ENCODE measurements around the gene ATAD5.
"Not testable (repeated sequence)": the region's sequence is repeated elsewhere in the genome, so short reads cannot be mapped to it uniquely, and the experiment has no call there.

DNA sequence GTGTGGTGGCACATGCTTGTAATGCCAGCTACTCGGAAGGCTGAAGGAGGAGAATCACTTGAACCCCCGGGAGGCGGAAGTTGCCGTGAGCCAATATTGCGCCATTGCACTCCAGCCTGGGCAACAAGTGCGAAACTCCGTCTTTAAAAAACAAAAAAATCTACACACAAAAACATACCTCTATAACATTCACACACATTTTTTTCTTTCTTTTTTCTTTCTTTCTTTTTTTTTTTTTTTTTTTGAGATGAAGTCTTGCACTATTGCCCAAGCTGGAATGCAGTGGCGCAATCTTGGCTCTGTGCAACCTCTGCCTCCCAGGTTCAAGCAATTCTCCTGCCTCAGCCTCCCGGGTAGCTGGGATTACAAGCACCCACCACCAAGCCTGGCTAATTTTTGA is 16.9 kb upstream of the ATAD5 start:
- TF ChIP-seq POLR2A (IDR thresholded peaks at IDR 0.05; ENCODE audit: low read depth, low read length); MXI1 (IDR thresholded peaks at IDR 0.05; ENCODE audit: borderline replicate concordance, low read depth, low read length); RAD21 (IDR thresholded peaks at IDR 0.05; ENCODE audit: low read length); FOS (IDR thresholded peaks at IDR 0.05; ENCODE audit: low read depth, low read length): not testable (repeated sequence)
- TF ChIP-seq, protein P1, sequence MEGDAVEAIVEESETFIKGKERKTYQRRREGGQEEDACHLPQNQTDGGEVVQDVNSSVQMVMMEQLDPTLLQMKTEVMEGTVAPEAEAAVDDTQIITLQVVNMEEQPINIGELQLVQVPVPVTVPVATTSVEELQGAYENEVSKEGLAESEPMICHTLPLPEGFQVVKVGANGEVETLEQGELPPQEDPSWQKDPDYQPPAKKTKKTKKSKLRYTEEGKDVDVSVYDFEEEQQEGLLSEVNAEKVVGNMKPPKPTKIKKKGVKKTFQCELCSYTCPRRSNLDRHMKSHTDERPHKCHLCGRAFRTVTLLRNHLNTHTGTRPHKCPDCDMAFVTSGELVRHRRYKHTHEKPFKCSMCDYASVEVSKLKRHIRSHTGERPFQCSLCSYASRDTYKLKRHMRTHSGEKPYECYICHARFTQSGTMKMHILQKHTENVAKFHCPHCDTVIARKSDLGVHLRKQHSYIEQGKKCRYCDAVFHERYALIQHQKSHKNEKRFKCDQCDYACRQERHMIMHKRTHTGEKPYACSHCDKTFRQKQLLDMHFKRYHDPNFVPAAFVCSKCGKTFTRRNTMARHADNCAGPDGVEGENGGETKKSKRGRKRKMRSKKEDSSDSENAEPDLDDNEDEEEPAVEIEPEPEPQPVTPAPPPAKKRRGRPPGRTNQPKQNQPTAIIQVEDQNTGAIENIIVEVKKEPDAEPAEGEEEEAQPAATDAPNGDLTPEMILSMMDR (conservative IDR thresholded peaks at IDR 0.05; ENCODE audit: low read depth, low read length), result not testable (repeated sequence)
- TF ChIP-seq, protein P2, sequence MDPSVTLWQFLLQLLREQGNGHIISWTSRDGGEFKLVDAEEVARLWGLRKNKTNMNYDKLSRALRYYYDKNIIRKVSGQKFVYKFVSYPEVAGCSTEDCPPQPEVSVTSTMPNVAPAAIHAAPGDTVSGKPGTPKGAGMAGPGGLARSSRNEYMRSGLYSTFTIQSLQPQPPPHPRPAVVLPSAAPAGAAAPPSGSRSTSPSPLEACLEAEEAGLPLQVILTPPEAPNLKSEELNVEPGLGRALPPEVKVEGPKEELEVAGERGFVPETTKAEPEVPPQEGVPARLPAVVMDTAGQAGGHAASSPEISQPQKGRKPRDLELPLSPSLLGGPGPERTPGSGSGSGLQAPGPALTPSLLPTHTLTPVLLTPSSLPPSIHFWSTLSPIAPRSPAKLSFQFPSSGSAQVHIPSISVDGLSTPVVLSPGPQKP (IDR thresholded peaks at IDR 0.05; ENCODE audit: borderline replicate concordance, low read depth, low read length), result not testable (repeated sequence)
